ENCODE measurements around the gene NUP98. TPM values are rescaled to one million over a fixed set of nuclear protein-coding genes. Genes with fewer than 3 reads are reported as not detected.

Gene NUP98
- polyA plus RNA-seq, 1 experiment: 145 TPM

- DNase-seq (ENCODE audit: low read depth): peak; percentile 34
- ChIA-PET CTCF (interaction anchor here (0.6 to 3.0 kb wide), 24 partner anchors 8 to 245 kb away, joined by 3 to 50 read pairs (median 4); partner anchors contain the start of genes PGAP2 and STIM1), POLR2A (interaction anchor here (0.7 kb wide), 1 partner anchor 13 kb away, joined by 3 read pairs; no protein-coding TSS in a partner anchor)
- Histone ChIP-seq H3K4me3 (ENCODE audit: low read depth, low read length) (peak overlapping the region; percentile 80), H3K36me3 (ENCODE audit: control insufficient read depth, insufficient read depth, low read length) (no peaks in the 10 kb centered on the region; the same call in none of the 2 replicates), H3K27me3 (ENCODE audit: control insufficient read depth, insufficient read depth, low read length) (no peaks in the 10 kb centered on the region)
- TF ChIP-seq CTCF (IDR thresholded peaks at IDR 0.05; ENCODE audit: insufficient read depth, low read depth, low read length): peak; percentile 94
Measured at GRCh38 chr11:3841426-3842350, 44.3 kb upstream of the NUP98 start.

GRCh38 chr11:3840870-3841425 is 43.6 kb upstream of the NUP98 start, which contains the start of gene RHOG:
Gene RHOG (minus strand): TSS chr11:3840959. CDS start chr11:3828138, 12,821 bp downstream.
- H3K27me3 ChIP-seq (ENCODE audit: control insufficient read depth, insufficient read depth, low read length): no peaks in the 10 kb centered on the region
- CTCF ChIA-PET: interaction anchor here (0.6 to 3.0 kb wide), 19 partner anchors 9 to 321 kb away, joined by 3 to 50 read pairs (median 5); partner anchors contain the start of genes PGAP2 and STIM1
- TF ChIP-seq CTCF (IDR thresholded peaks at IDR 0.05; ENCODE audit: insufficient read depth, low read depth, low read length): no peak
- H3K36me3 ChIP-seq (ENCODE audit: control insufficient read depth, insufficient read depth, low read length): peaks cover 2% of the 10 kb centered on the region
- DNase-seq (ENCODE audit: low read depth): no peak
- POLR2A ChIA-PET: interaction anchor here (0.6 to 0.7 kb wide), 2 partner anchors 14 to 460 kb away, joined by 3 to 4 read pairs; no protein-coding TSS in a partner anchor
- H3K4me3 ChIP-seq (ENCODE audit: low read depth, low read length): peak within 1 kb of the TSS; percentile 80

GRCh38 chr11:3840004-3840869 is 42.9 kb upstream of the NUP98 start:
- no peak for DNase-seq (ENCODE audit: low read depth)
- CTCF ChIA-PET: interaction anchor here (0.6 to 3.0 kb wide), 9 partner anchors 10 to 322 kb away, joined by 3 to 50 read pairs (median 8); partner anchors contain the start of genes PGAP2 and STIM1
- POLR2A ChIA-PET: interaction anchor here (0.6 kb wide), 2 partner anchors 15 to 459 kb away, joined by 3 to 4 read pairs; partner anchors contain the start of gene STIM1
- Histone ChIP-seq H3K36me3 (ENCODE audit: control insufficient read depth, insufficient read depth, low read length) (peaks cover 2% of the 10 kb centered on the region), H3K4me3 (ENCODE audit: low read depth, low read length) (peak overlapping the region; percentile 80), H3K27me3 (ENCODE audit: control insufficient read depth, insufficient read depth, low read length) (no peaks in the 10 kb centered on the region)
- no peak for TF ChIP-seq CTCF (IDR thresholded peaks at IDR 0.05; ENCODE audit: insufficient read depth, low read depth, low read length)

- Histone ChIP-seq H3K27me3 (ENCODE audit: control insufficient read depth, insufficient read depth, low read length) (no peaks in the 10 kb centered on the region), H3K36me3 (ENCODE audit: control insufficient read depth, insufficient read depth, low read length) (peaks cover 2% of the 10 kb centered on the region), H3K4me3 (ENCODE audit: low read depth, low read length) (no peak overlapping the region)
- no peak for TF ChIP-seq CTCF (IDR thresholded peaks at IDR 0.05; ENCODE audit: insufficient read depth, low read depth, low read length)
- CTCF ChIA-PET: interaction anchor here (1.4 to 2.4 kb wide), 4 partner anchors 16 to 235 kb away, joined by 3 to 8 read pairs (median 6); partner anchors contain the start of genes PGAP2 and STIM1
- POLR2A ChIA-PET: no interaction called here
- no peak for DNase-seq (ENCODE audit: low read depth)
Measured at GRCh38 chr11:3838504-3838903, 41.1 kb upstream of the NUP98 start.
